Right kidney (tissue), 1 donor: Measurements from ENCODE around the gene FXYD4.
A peak's percentile ranks its signal among the peaks of the same experiment; 100 is the strongest.

ENCODE experiments used
- DNase-seq: peaks from one replicate; pipeline ENCODE4 v3.0.0-alpha.2; 2016

FXYD4 gene

DNA sequence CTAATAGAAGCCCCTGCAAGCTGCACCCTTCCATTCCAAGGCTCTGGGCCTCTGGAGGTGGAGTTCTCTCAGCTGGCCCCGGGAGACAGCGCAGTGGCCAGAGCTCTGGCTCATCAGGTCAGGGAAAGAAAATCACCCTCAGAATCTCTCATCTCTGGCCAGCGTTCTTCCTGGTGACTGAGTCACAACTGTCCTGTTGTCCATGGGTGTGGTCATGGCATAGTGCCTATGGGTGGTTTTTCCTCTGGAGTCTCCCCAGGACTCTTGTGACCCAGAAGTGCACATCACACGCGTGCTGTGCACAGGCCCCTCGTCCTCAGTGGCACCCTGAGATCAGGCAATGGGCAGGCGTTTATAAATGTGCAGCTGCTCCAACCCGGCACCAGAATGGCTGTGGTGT lies 27.4 kb upstream of the FXYD4 start:
- no peak for DNase-seq

DNA sequence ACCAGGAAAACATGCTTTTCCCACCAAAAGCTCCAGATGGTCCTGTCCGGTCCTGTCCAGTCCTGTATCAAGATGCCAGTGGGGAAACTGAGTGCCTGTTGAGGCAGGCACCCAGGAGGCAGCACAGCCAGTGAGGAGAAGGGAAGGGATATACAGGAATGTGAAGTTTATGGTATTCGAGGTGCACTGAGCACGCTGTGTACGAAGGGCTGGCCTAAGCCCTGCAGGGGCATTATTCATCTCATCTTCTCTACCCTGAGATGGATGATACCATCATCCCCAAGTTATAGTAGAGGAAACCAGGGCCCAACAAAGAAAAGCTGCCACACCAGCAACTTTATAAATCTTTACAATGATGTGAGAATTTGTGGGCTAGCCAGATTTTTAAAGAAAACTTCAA lies 23.4 kb upstream of the FXYD4 start:
- no peak for DNase-seq

DNA sequence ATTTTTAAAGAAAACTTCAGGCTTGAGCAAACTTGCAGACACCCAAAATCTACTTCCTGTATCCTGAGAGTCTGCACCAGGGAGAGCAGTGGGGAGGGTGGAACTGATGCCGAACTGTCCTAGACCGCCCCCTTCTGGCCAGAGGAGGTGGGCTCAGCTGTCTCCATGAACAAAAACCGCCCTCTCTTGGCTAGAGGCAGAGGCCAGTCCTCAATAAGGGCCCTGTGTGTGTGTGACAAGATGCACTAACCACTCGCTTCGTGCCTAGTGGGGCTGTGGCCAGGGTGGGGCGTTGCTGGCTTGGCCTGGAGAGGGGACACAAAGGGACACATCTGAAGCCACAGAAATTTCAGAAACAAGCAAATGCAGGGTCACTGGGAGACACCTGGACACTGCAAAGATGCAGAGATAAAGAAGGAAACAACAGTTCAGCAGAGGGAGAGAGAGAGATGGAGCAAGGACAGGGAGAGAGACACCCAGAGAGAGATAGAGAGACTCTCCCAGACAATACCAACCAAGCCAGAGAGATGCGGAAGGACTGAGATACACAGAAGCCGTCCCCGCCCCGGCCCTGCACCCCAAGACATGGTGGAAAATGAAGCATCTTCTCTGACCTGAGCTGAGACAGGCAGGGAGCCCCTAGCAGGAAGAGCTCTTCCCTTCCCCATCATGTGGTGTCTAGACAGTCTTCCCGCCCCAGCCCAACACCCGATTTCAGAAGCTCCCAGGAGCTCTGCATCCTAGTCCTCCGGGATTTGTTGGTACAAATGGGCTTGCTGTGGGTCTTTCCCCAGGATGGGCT lies 22.7 kb upstream of the FXYD4 start:
- DNase-seq, result peak; percentile 60

DNA sequence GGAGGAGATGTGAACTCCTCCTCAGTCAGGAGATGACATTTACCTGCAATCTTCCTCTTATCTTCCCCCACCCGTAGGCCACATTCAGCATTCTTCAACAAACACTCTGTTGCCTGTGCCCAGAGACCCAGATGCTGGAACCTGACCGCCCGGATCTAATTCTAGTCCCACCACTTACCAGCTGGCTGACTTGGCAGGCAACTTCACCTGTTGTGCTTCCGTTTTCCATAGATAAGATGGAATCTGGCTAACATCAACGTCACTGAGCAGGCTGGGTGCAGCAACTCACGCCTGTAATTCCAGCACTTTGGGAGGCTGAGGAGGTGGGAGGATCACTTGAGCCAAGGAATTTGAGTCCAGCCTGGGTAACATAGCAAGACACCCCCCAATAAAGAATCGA lies 21.3 kb upstream of the FXYD4 start:
- no peak for DNase-seq

DNA sequence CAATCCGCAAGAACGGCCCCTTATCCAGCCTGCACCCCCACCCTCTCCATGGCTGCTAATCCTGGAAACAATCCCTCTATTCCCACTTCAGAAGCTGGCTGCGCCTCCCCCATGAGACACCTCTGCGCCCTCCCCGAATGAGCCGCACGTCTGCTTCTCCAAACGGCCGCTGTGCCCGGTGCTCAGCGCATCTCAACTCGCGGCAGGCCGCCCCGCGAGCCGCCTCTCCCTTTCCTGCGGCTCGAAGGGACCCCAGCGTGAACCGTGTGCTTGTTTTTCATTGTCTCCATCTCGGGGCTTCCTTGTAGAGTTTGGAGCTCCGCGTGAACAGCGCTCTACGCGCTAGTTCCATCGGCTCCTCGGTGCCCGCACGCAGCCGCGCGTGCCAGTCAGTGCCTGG lies 20.8 kb upstream of the FXYD4 start:
- DNase-seq, result peak; percentile 31

DNA sequence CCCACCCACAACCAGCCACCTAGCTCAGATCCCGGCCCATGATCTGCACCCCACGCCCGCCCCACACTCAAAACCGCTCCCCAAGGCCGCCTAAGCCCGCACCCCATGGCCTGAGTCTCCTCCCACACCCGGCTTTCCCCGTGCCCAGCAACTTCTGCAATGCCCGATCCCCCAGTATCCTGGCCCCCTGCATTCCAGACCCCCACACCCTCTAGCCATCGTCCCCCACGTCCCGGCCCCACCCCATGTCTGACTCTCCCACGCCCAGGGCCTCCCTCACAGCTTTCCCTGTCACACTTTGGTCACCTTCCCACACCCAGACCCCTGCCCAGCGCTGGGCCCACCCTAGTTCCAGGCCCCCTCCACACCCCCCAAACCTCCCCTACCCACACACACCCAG lies 20.1 kb upstream of the FXYD4 start:
- no peak for DNase-seq

- DNase-seq, result no peak
Measured at GRCh38 chr10:43352951-43353350, 18.5 kb upstream of the FXYD4 start.

GRCh38 chr10:43353495-43354329 lies 17.7 kb upstream of the FXYD4 start:
- no peak for DNase-seq

DNA sequence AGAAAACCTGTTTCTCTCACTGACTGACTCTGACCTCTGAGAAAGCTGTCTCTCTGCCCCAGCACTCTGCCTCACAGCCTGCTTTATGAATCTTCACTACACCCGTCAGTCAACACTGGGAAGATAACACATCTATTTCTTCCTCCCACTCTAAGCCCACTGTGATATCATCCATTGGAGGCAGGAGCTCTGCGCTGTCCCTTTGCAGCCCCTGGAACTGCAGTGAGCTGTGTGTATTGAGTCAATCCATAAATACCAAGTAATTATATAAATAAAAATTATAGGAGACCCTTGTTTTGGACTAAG lies 17.2 kb upstream of the FXYD4 start:
- no peak for DNase-seq

- DNase-seq, result no peak
Measured at GRCh38 chr10:43354879-43355380, 16.5 kb upstream of the FXYD4 start.

DNA sequence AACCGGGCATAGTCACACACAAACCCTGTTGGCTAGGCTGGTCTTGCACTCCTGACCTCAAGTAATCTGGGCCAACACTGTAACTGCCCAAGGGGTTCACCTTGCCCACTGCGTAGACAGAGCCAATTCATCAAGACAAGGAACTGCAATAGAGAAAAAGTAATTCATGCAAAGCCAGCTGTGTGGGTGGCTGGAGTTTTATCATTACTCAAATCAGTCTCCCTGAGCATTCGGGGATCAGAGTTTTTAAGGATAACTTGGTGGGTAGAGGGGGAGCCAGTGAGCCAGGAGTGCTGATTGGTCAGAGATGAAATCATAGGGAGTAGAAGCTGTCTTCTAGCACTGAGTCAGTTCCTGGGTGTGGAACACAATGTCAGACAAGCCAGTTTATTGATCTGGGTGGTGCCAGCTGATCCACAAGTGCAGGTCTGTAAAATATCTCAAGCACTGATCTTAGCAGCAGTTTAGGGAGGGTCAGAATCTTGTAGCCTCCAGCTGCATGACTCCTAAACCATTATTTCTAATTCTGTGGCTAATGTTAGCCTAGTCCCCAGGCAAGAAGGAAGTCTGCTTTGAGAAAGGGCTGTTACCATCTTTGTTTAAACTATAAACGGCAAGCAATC lies 15.6 kb upstream of the FXYD4 start:
- no peak for DNase-seq

- DNase-seq, result no peak
Measured at GRCh38 chr10:43360086-43360485, 11.3 kb upstream of the FXYD4 start.

DNA sequence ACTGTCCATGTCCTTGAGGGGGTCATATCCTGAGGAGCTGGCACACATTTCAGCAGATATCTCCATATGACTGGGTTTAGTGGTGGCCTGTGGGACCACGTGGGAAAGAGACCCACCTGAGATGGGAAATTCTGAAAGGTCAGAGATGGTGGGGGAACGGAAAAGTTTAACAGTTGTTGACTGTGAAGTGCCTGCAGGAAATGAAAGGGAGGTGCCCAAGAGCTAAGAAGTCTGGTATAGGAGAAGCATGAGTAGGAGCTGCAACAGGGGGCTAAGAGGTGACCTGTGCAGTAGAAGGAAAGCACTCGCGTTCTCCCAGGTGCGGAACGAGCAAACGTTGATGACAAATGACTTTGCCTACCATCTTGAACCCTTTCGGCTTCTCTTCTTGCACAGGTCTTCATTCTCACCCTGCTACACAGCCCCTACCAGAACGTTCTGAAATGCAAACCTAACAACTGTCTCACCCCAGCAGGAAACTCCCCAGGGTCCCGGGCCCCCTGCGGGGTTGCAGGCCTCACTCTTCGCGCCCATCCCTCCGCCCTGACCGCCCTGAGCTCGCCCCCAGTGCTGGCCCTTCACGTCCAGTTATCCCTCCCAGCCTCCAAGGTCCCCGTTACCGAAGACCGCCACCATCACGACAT lies 9.8 kb upstream of the FXYD4 start:
- no peak for DNase-seq

- peak; percentile 93 for DNase-seq
Measured at GRCh38 chr10:43362191-43362839, 9.1 kb upstream of the FXYD4 start.

DNA sequence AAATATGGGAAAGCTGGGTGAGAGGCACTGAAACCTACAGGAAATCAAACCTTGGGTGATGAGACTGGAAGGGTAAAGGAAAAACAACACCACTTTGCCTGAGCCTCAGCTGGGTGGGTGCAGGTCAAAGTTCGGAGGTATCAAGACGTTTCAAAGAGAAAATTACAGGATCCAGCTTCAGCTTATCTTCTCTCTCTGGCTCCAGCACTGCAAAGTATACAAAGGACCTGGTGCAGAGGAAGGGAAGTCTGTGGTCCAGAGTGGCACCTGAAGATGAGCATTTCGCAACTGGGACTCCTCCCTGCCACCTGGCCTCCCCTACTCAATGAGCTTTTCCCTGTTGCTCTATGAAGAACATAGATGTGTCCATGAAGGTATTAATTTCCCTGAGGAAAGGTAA lies 6.4 kb upstream of the FXYD4 start:
- no peak for DNase-seq

DNA sequence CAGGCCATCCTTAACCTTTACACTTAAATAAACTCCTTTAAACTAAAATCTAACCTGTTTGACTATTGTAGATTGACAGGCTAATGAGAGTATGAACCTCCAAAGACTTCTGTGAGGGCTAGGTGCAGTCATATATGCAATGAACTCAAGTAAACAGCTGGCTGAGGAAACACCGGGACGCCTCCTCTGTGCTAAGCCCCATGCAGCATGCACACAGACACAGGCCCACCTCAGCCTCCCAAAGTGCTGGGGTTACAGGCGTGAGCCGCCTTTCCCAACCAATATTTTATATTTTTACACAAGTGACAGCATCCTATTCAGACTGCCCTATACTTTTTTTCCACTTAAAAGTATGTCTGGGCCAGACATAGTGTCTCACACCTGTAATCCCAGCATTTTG lies 1.5 kb upstream of the FXYD4 start:
- no peak for DNase-seq

DNA sequence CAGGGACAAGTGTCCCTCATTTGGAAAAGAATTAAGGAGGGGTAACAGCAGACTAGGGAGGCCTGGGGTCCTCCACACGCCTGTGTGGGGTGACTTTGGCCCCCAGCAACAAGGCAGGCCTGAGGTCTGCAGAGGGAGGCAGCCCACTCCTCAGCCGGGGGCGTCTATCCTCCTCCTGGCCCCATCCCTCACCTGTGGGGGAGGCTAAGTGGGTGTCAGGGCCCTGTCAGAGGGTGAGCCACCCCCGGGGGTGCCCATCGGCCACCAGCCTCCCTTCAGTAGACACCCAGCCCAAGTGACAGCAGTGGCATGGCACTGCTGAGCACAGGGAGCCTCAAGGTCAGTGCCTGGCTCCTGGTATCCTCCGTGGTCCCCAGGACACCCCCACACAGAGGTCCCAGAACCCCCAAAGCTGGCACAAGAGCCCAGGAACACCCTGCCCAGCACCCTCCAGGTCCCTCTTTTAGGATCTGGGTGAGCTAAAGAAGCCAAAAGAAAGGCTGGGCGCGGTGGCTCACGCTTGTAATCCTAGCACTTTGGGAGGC lies 693 bp upstream of the FXYD4 start:
- DNase-seq, result no peak

DNA sequence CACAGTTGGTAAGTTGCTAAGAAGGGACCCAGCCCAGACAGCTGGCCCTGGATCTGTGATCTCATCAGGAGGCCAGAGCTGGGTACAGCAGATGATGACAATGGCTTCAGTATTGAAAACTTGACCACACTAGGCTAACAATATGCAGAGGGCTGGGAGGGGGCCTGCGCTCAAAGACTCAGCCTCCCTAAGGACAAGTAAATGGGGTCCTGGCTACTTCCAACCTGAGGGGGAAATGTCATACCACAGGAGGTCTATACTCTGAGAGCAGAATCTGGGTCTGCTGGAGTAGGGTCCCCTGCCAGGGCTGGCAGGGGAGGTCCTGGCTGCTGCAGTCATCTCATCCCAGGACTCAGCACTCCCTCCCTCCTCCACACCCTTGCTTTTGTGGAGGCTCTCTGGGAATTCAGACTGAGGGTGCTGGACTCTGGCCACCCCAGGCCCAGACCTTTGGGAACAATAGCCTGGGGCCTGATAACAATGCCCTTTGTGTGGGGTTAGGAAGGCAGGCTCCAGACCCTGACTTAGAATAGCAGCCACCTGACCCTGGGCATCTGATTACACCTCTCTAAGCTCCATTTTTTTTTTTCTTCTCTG lies 1.4 kb downstream of the FXYD4 start:
- DNase-seq, result no peak

DNA sequence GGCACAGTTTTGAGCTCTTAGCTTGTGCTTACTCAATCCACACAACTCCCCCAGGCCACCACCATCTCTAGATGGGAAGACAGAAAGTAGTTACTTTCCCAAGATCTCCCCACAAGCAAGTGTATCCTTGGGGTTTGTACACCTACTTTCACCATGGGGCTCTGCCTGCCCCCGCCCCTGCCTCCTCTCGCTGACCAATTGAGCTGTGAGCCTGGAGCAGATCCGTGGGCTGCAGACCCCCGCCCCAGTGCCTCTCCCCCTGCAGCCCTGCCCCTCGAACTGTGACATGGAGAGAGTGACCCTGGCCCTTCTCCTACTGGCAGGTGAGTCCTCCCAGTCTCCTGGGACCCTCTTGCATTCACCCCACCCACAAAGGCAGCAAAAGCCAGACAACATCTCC lies 2.0 kb downstream of the FXYD4 start:
- no peak for DNase-seq

GRCh38 chr10:43374194-43374593 lies 2.8 kb downstream of the FXYD4 start:
- no peak for DNase-seq

- no peak for DNase-seq
Measured at GRCh38 chr10:43375401-43376020, 4.1 kb downstream of the FXYD4 start.
